ACC112 (cell line): ENCODE data around the gene CACNG1.

ENCODE experiments used
- H2AFZ ChIP-seq: fragments of 200-600 bp; sonication (generic); one replicate; pipeline ENCODE4 v1.6.0; 2017; ENCODE audit warnings: antibody characterized with exemption, low read length; ENCODE audit not compliant: unreplicated experiment
- H3K27ac ChIP-seq: fragments of 200-600 bp; sonication (generic); 2 replicates; pipeline ENCODE4 v1.5.1; 2014; ENCODE audit warnings: low read depth, mild to moderate bottlenecking, antibody characterized with exemption, low read length, moderate library complexity
- H3K27me3 ChIP-seq: fragments of 200-600 bp; sonication (generic); 2 replicates; pipeline ENCODE4 v1.6.1; 2014; ENCODE audit warnings: mild to moderate bottlenecking, antibody characterized with exemption, low read length, moderate library complexity, mixed read lengths; ENCODE audit not compliant: insufficient read depth
- H3K36me3 ChIP-seq: fragments of 200-600 bp; sonication (generic); 2 replicates; pipeline ENCODE4 v1.6.1; 2016; ENCODE audit warnings: mild to moderate bottlenecking, antibody characterized with exemption, low read length, moderate library complexity, mixed read lengths; ENCODE audit not compliant: insufficient read depth
- H3K4me1 ChIP-seq: fragments of 200-600 bp; sonication (generic); one replicate; pipeline ENCODE4 v1.6.1; 2016; ENCODE audit warnings: low read length, mixed read lengths; ENCODE audit not compliant: insufficient read depth, unreplicated experiment, control insufficient read depth
- H3K4me3 ChIP-seq: fragments of 200-600 bp; sonication (generic); 2 replicates; pipeline ENCODE4 v1.5.1; 2014; ENCODE audit warnings: mild to moderate bottlenecking, low read depth, low read length
- H3K79me2 ChIP-seq: fragments of 200-600 bp; sonication (generic); one replicate; pipeline ENCODE4 v1.6.0; 2016; ENCODE audit warnings: low read length; ENCODE audit not compliant: control insufficient read depth, unreplicated experiment, insufficient read depth

CACNG1 gene

GRCh38 chr17:67041941-67042899 is 2.1 kb upstream of the CACNG1 start:
- no peaks in the 10 kb centered on the region for H3K4me1 ChIP-seq
- no peak overlapping the region for H2AFZ ChIP-seq
- no peaks in the 10 kb centered on the region for H3K36me3 ChIP-seq

GRCh38 chr17:67043283-67043682 is 1.1 kb upstream of the CACNG1 start:
- Histone ChIP-seq H3K36me3 (no peaks in the 10 kb centered on the region), H3K79me2 (no peaks in the 10 kb centered on the region), H3K4me1 (no peaks in the 10 kb centered on the region), H2AFZ (no peak overlapping the region), H3K27me3 (peaks cover 56% of the 10 kb centered on the region), H3K27ac (no peak overlapping the region), H3K4me3 (no peak overlapping the region)

More at GRCh38 chr17:67041941-67042899, 2.1 kb upstream of the CACNG1 start:
- Histone ChIP-seq H3K27ac (no peak overlapping the region), H3K79me2 (no peaks in the 10 kb centered on the region), H3K27me3 (peaks cover 55% of the 10 kb centered on the region), H3K4me3 (no peak overlapping the region)

- Histone ChIP-seq H3K27ac (no peak overlapping the region), H3K27me3 (peaks cover 56% of the 10 kb centered on the region), H3K4me1 (no peaks in the 10 kb centered on the region), H3K36me3 (no peaks in the 10 kb centered on the region), H3K79me2 (no peaks in the 10 kb centered on the region), H2AFZ (no peak overlapping the region), H3K4me3 (no peak overlapping the region)
Observed at GRCh38 chr17:67044940-67045339, 586 bp downstream of the CACNG1 start.

- Histone ChIP-seq H3K36me3 (no peaks in the 10 kb centered on the region), H3K27ac (no peak overlapping the region), H3K79me2 (no peaks in the 10 kb centered on the region), H2AFZ (no peak overlapping the region), H3K4me3 (no peak overlapping the region), H3K4me1 (no peaks in the 10 kb centered on the region), H3K27me3 (peaks cover 60% of the 10 kb centered on the region)
Observed at GRCh38 chr17:67046398-67046797, 2.0 kb downstream of the CACNG1 start.

GRCh38 chr17:67047382-67047781 is 3.0 kb downstream of the CACNG1 start:
- no peaks in the 10 kb centered on the region for H3K4me1 ChIP-seq
- H3K27me3 ChIP-seq = peaks cover 58% of the 10 kb centered on the region

GRCh38 chr17:67049025-67049739 is 4.8 kb downstream of the CACNG1 start:
- Histone ChIP-seq H3K79me2 (no peaks in the 10 kb centered on the region), H3K4me1 (no peaks in the 10 kb centered on the region), H3K27me3 (peaks cover 42% of the 10 kb centered on the region), H3K27ac (no peak overlapping the region), H3K36me3 (no peaks in the 10 kb centered on the region), H3K4me3 (no peak overlapping the region), H2AFZ (no peak overlapping the region)

More at GRCh38 chr17:67047382-67047781, 3.0 kb downstream of the CACNG1 start:
- Histone ChIP-seq H3K4me3 (no peak overlapping the region), H3K79me2 (no peaks in the 10 kb centered on the region), H3K27ac (no peak overlapping the region), H3K36me3 (no peaks in the 10 kb centered on the region), H2AFZ (no peak overlapping the region)

- Histone ChIP-seq H3K27me3 (peaks cover 41% of the 10 kb centered on the region), H2AFZ (no peak overlapping the region), H3K4me3 (no peak overlapping the region), H3K79me2 (no peaks in the 10 kb centered on the region), H3K27ac (no peak overlapping the region), H3K4me1 (no peaks in the 10 kb centered on the region), H3K36me3 (no peaks in the 10 kb centered on the region)
Observed at GRCh38 chr17:67050066-67050465, 5.7 kb downstream of the CACNG1 start.

- no peaks in the 10 kb centered on the region for H3K79me2 ChIP-seq
- no peak overlapping the region for H3K27ac ChIP-seq
- no peaks in the 10 kb centered on the region for H3K4me1 ChIP-seq
- H2AFZ ChIP-seq = no peak overlapping the region
- H3K36me3 ChIP-seq = no peaks in the 10 kb centered on the region
- no peak overlapping the region for H3K4me3 ChIP-seq
- peaks cover 41% of the 10 kb centered on the region for H3K27me3 ChIP-seq
Observed at GRCh38 chr17:67050471-67051154, 6.3 kb downstream of the CACNG1 start.

GRCh38 chr17:67051155-67051538 is 6.8 kb downstream of the CACNG1 start:
- Histone ChIP-seq H3K36me3 (no peaks in the 10 kb centered on the region), H3K27me3 (peaks cover 37% of the 10 kb centered on the region)

GRCh38 chr17:67051837-67052236 is 7.5 kb downstream of the CACNG1 start:
- H3K27ac ChIP-seq = no peak overlapping the region
- H3K4me1 ChIP-seq = no peaks in the 10 kb centered on the region
- no peaks in the 10 kb centered on the region for H3K36me3 ChIP-seq
- no peaks in the 10 kb centered on the region for H3K79me2 ChIP-seq
- peaks cover 35% of the 10 kb centered on the region for H3K27me3 ChIP-seq
- no peak overlapping the region for H2AFZ ChIP-seq
- H3K4me3 ChIP-seq = no peak overlapping the region

More at GRCh38 chr17:67051155-67051538, 6.8 kb downstream of the CACNG1 start:
- no peak overlapping the region for H3K27ac ChIP-seq
- H3K4me1 ChIP-seq = no peaks in the 10 kb centered on the region
- no peaks in the 10 kb centered on the region for H3K79me2 ChIP-seq
- no peak overlapping the region for H2AFZ ChIP-seq
- H3K4me3 ChIP-seq = no peak overlapping the region
